ENCODE data around the gene SELENOW.
"Not testable (repeated sequence)": the region's sequence is repeated elsewhere in the genome, so short reads cannot be mapped to it uniquely, and the experiment has no call there.

SELENOW gene

GRCh38 chr19:47756953-47757608 is 21.4 kb upstream of the SELENOW start:
- DNase-seq (ENCODE audit: low read depth in 2 of 2): no peak

- DNase-seq (ENCODE audit: low read depth in 2 of 2): no peak
Measured at GRCh38 chr19:47757617-47758442, 20.7 kb upstream of the SELENOW start.

- DNase-seq (ENCODE audit: low read depth in 2 of 2): no peak
Measured at GRCh38 chr19:47758443-47758804, 20.1 kb upstream of the SELENOW start.

GRCh38 chr19:47760632-47760999 is 17.9 kb upstream of the SELENOW start:
- no peak for DNase-seq (ENCODE audit: low read depth in 2 of 2)

- DNase-seq (ENCODE audit: low read depth in 2 of 2): no peak
Measured at GRCh38 chr19:47761566-47761965, 16.9 kb upstream of the SELENOW start.

- DNase-seq (ENCODE audit: low read depth in 2 of 2): no peak
Measured at GRCh38 chr19:47762151-47762550, 16.4 kb upstream of the SELENOW start.

GRCh38 chr19:47762615-47763308 is 15.7 kb upstream of the SELENOW start:
- DNase-seq (ENCODE audit: low read depth in 2 of 2): no peak

GRCh38 chr19:47764705-47765104 is 13.8 kb upstream of the SELENOW start:
- not testable (repeated sequence) for DNase-seq (ENCODE audit: low read depth in 2 of 2)

- peak in 1 of 2 donors; percentile 15 for DNase-seq (ENCODE audit: low read depth in 2 of 2)
Measured at GRCh38 chr19:47765523-47766358, 12.8 kb upstream of the SELENOW start.

GRCh38 chr19:47766359-47766620 is 12.2 kb upstream of the SELENOW start:
- no peak for DNase-seq (ENCODE audit: low read depth in 2 of 2)

- DNase-seq (ENCODE audit: low read depth in 2 of 2): no peak
Measured at GRCh38 chr19:47766670-47767069, 11.8 kb upstream of the SELENOW start.

- no peak for DNase-seq (ENCODE audit: low read depth in 2 of 2)
Measured at GRCh38 chr19:47767349-47767748, 11.2 kb upstream of the SELENOW start.

- DNase-seq (ENCODE audit: low read depth in 2 of 2): no peak
Measured at GRCh38 chr19:47768604-47769003, 9.9 kb upstream of the SELENOW start.

- no peak for DNase-seq (ENCODE audit: low read depth in 2 of 2)
Measured at GRCh38 chr19:47769534-47769933, 9.0 kb upstream of the SELENOW start.

- not testable (repeated sequence) for DNase-seq (ENCODE audit: low read depth in 2 of 2)
Measured at GRCh38 chr19:47771291-47771690, 7.2 kb upstream of the SELENOW start.

- DNase-seq (ENCODE audit: low read depth in 2 of 2): no peak
Measured at GRCh38 chr19:47776568-47776967, 1.9 kb upstream of the SELENOW start.

- not testable (repeated sequence) for DNase-seq (ENCODE audit: low read depth in 2 of 2)
Measured at GRCh38 chr19:47777245-47778048, 1.1 kb upstream of the SELENOW start.

GRCh38 chr19:47778954-47779351 is 450 bp downstream of the SELENOW start:
- DNase-seq (ENCODE audit: low read depth in 2 of 2): no peak

GRCh38 chr19:47779524-47780214 is 1.2 kb downstream of the SELENOW start:
- DNase-seq (ENCODE audit: low read depth in 2 of 2): no peak

GRCh38 chr19:47780215-47780551 is 1.7 kb downstream of the SELENOW start:
- DNase-seq (ENCODE audit: low read depth in 2 of 2): no peak
